Uterus (tissue), 2 donors: ENCODE measurements around the gene BAG2.

Source experiments
- CTCF ChIP-seq, 4 experiments: fragments of 200-600 bp in 2 of 4; fragments of 450-650 bp in 2 of 4; sonication (generic) in 2 of 4; IDR thresholded peaks; one replicate each; pipeline ENCODE4 v1.5.1; 2016 to 2019; ENCODE audit warnings: antibody characterized with exemption in 4 of 4, mild to moderate bottlenecking in 2 of 4, moderate library complexity in 1 of 4
- POLR2A ChIP-seq, 2 donors: fragments of 450-650 bp; IDR thresholded peaks; one replicate each; pipeline ENCODE4 v1.6.1; 2016; ENCODE audit warnings: antibody characterized with exemption in 2 of 2, mild to moderate bottlenecking in 1 of 2, moderate library complexity in 1 of 2

DNA sequence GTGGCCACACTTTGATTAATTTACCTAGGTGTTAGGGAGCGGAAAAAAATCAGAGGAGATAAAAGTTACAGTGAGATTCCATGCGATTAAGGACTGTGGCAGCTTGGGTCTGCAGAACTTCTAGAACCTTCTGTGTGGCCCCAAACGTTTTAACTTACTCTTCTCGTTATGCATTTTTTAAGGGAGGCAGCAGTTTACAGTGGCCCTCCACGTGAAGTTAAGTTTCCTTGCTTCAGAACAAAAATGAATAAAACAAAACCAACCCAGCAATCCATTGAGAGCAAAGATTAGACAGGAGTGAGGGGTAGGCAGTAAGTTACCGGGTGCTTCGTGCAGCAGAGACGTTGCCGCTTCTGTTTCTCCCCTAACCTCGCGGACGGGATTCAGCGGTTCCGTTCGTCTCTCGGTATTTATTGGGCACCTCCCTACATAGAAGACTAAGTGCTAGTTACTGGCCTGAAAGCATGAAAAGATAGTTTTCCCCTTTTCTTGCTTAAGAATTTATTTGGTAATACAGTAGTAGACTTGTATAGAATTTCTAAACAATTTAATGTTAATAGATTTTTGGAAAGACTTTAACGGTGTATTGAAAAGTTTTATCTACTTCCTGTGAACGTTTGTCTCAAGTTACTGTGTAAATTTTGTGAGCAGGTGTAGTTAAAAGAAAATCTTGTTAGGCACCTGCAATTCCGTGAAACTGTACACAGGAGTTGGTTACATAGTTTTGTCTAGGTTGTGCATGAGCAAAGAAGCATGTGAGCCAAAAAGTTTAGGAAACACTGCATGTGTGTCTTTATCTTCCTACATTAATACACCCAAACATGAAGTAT, 1.1 kb downstream of the BAG2 start:
- TF ChIP-seq CTCF (IDR thresholded peaks at IDR 0.05), result no peak
- TF ChIP-seq POLR2A (IDR thresholded peaks at IDR 0.05), result no peak
